Fibroblast of the aortic adventitia (primary cell): ENCODE measurements around the gene LGALS7B. TPM values are rescaled to one million over a fixed set of nuclear protein-coding genes. Genes with fewer than 3 reads are reported as not detected.
A peak's percentile ranks its signal among the peaks of the same experiment; 100 is the strongest.
"Not testable (repeated sequence)": the region's sequence is repeated elsewhere in the genome, so short reads cannot be mapped to it uniquely, and the experiment has no call there.

Experiments
- DNase-seq: peaks from one replicate; pipeline ENCODE4 v3.0.0-alpha.2; 2010; ENCODE audit warnings: low read depth
- H3K4me3 ChIP-seq: 2 replicates; pipeline ENCODE4 v1.5.1; 2011; ENCODE audit warnings: low read depth, mild to moderate bottlenecking, control low read depth, low read length, moderate library complexity
- CTCF ChIP-seq: IDR thresholded peaks from 2 replicates; pipeline ENCODE4 v1.5.1; 2011; ENCODE audit warnings: mild to moderate bottlenecking, low read length, control low read depth, inconsistent platforms; ENCODE audit not compliant: insufficient read depth
- total RNA-seq: library from RNA; depleted of rRNA; stranded (reverse); fragments of >200 nt; gene quantifications from 2 replicates; pipeline ENCODE4 v1.2.3, GENCODE V29; 2012; ENCODE audit warnings: low replicate concordance

Gene LGALS7B
- total RNA-seq, 1 donor, result not detected

- no peak overlapping the region for H3K4me3 ChIP-seq
- DNase-seq, result no peak
- TF ChIP-seq CTCF, result no peak
These were observed 2.3 kb upstream of the LGALS7B start for GRCh38 chr19:38786572-38787265.

- H3K4me3 ChIP-seq, DNase-seq: not testable (repeated sequence)
These were observed 1.8 kb downstream of the LGALS7B start for GRCh38 chr19:38790507-38791403.

- DNase-seq, H3K4me3 ChIP-seq: not testable (repeated sequence)
These were observed 2.6 kb downstream of the LGALS7B start for GRCh38 chr19:38791451-38792064.

- no peak overlapping the region for H3K4me3 ChIP-seq
- peak; percentile 48 for TF ChIP-seq CTCF
- no peak for DNase-seq
These were observed 3.5 kb downstream of the LGALS7B start for GRCh38 chr19:38792250-38793111.

GRCh38 chr19:38793177-38793576 is 4.2 kb downstream of the LGALS7B start:
- no peak overlapping the region for H3K4me3 ChIP-seq
- DNase-seq, result peak; percentile 61
- no peak for TF ChIP-seq CTCF

GRCh38 chr19:38793671-38794070 is 4.7 kb downstream of the LGALS7B start:
- TF ChIP-seq CTCF, result no peak
- no peak overlapping the region for H3K4me3 ChIP-seq
- DNase-seq, result no peak

- DNase-seq, result no peak
- H3K4me3 ChIP-seq, result no peak overlapping the region
- no peak for TF ChIP-seq CTCF
These were observed 6.5 kb downstream of the LGALS7B start for GRCh38 chr19:38795549-38795948.
